Activated T-cell treated with anti-CD3 and anti-CD28 coated beads for 48 hours (primary cell): ENCODE results near the gene CYP2W1.
"Not testable (repeated sequence)": the region's sequence is repeated elsewhere in the genome, so short reads cannot be mapped to it uniquely, and the experiment has no call there.

Experiments used
- DNase-seq: peaks from one replicate; pipeline ENCODE4 v3.0.0-alpha.2; 2020; ENCODE audit warnings: low read depth

Gene CYP2W1

GRCh38 chr7:997404-998395 is 14.7 kb downstream of the CYP2W1 start:
- DNase-seq: no peak

GRCh38 chr7:999149-999879 is 16.3 kb downstream of the CYP2W1 start:
- no peak for DNase-seq

- no peak for DNase-seq
Measured at GRCh38 chr7:999941-1000935, 17.3 kb downstream of the CYP2W1 start.

- DNase-seq: not testable (repeated sequence)
Measured at GRCh38 chr7:1001069-1001770, 18.2 kb downstream of the CYP2W1 start.

- not testable (repeated sequence) for DNase-seq
Measured at GRCh38 chr7:1002026-1002425, 19.0 kb downstream of the CYP2W1 start.

GRCh38 chr7:1002445-1002844 is 19.5 kb downstream of the CYP2W1 start:
- not testable (repeated sequence) for DNase-seq

- no peak for DNase-seq
Measured at GRCh38 chr7:1004018-1004852, 21.3 kb downstream of the CYP2W1 start.

GRCh38 chr7:1005303-1005702 is 22.3 kb downstream of the CYP2W1 start:
- DNase-seq: no peak

- no peak for DNase-seq
Measured at GRCh38 chr7:1007901-1008300, 24.9 kb downstream of the CYP2W1 start.

- DNase-seq: no peak
Measured at GRCh38 chr7:1008733-1009363, 25.9 kb downstream of the CYP2W1 start.

GRCh38 chr7:1009747-1010146 is 26.8 kb downstream of the CYP2W1 start:
- DNase-seq: no peak

GRCh38 chr7:1010226-1010625 is 27.2 kb downstream of the CYP2W1 start:
- no peak for DNase-seq

GRCh38 chr7:1011297-1012003 is 28.5 kb downstream of the CYP2W1 start:
- DNase-seq: no peak

- DNase-seq: no peak
Measured at GRCh38 chr7:1012004-1012715, 29.2 kb downstream of the CYP2W1 start.

- DNase-seq: no peak
Measured at GRCh38 chr7:1012716-1013095, 29.7 kb downstream of the CYP2W1 start.

- no peak for DNase-seq
Measured at GRCh38 chr7:1013581-1013980, 30.6 kb downstream of the CYP2W1 start.

- no peak for DNase-seq
Measured at GRCh38 chr7:1014681-1015080, 31.7 kb downstream of the CYP2W1 start.
